A549 treated with CORT108297 at 1 μM for 4 hours (cell line): ENCODE results near the gene PPP1CB. TPM values are rescaled to one million over a fixed set of nuclear protein-coding genes. Genes with fewer than 3 reads are reported as not detected.

Source experiments
- total RNA-seq: library from RNA; stranded (reverse); fragments of 200-300 nt; extraction: Qiagen RNA extraction; gene quantifications from 5 replicates; pipeline ENCODE4 v1.2.3, GENCODE V29; 2022

Gene PPP1CB
- total RNA-seq: 102 to 122 TPM (median 105 TPM) in 5 replicates

GRCh38 chr2:28751252-28751955 lies at the start of gene PPP1CB:
Gene PPP1CB, plus strand, starts transcription at chr2:28751830. Its CDS starts 295 bp downstream, at chr2:28752125.

DNA sequence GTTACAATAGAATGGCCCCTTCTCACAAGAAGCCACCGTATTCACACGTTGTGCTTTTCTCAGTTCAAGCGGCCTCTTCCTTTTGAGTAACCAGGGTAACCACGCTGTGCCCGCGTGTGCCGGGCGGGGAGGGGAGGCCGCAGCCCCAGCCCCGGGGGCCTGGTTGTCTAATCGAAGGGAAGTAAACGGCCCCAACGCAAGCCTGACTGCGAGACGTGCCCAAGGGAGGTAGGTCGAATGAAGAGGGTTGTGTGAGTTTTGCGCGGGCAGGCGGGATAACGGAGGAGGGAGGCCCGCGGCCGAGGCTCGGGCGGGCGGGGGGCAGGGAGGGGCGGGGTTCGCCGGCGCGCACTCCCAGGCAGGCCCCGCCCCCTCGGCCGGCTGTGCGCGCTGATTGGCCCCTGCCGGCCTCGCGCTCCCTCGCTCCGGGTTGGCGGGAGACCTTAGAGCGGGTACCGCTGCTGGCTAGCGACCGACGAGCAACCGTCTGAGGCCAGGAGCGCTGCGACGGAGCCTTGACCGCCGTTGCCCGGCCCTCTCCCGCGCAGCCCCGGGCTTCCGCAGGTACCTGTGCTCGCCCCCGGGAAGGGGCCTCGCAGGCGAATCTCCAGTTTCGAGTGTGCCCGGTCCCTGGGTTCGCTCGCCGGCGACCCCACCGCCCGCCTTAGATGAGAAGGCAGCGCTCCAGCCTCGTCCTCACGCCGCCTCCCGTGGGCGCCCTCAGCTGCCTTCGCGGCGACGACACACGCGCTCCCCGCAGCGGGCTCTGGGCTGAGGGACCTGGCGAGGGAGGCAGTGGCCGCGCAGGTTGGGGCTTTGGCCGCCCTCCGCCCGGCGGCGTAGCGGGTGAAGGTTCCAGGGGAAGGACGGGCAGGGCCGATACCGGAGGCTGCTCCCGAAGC lies 59.0 kb downstream of the PPP1CB start, which contains the start of gene SPDYA:
TSS of gene SPDYA (plus strand) at position 451 of the 902 bp plus-strand sequence. CDS start 5,181 bp downstream, outside the sequence.

Other genes with a start within 250 kb of the PPP1CB start
- 0.10 to 0.32 TPM (median 0.17 TPM) in 5 replicates for gene SPDYA, start 59.0 kb downstream of the PPP1CB start, total RNA-seq
- gene TRMT61B, start 118.5 kb downstream of the PPP1CB start, total RNA-seq: 14.5 to 22.3 TPM (median 16.9 TPM) in 5 replicates
- gene WDR43, start 142.8 kb downstream of the PPP1CB start, total RNA-seq: 76.4 to 95.1 TPM (median 81.1 TPM) in 5 replicates
- gene TOGARAM2, start 229.5 kb downstream of the PPP1CB start, total RNA-seq: 0.08 to 0.23 TPM (median 0.19 TPM) in 5 replicates